Peyer's patch (tissue), 4 donors: ENCODE results near the gene MERTK. TPM values are rescaled to one million over a fixed set of nuclear protein-coding genes. Genes with fewer than 3 reads are reported as not detected.
"Not testable (repeated sequence)": the region's sequence is repeated elsewhere in the genome, so short reads cannot be mapped to it uniquely, and the experiment has no call there.

ENCODE experiments used
- DNase-seq, 3 donors: peaks; one replicate each; pipeline ENCODE4 v3.0.0-alpha.2; 2017 to 2019
- H3K27ac ChIP-seq, 4 donors: fragments of 200-600 bp; sonication (generic); one replicate each; pipeline ENCODE4 v1.5.1; 2016 to 2019
- H3K27me3 ChIP-seq, 2 donors: fragments of 200-600 bp; sonication (generic); one replicate each; pipeline ENCODE4 v1.5.1; 2019
- H3K36me3 ChIP-seq, 3 donors: fragments of 200-600 bp; sonication (generic); one replicate each; pipeline ENCODE4 v1.5.1; 2016 to 2019
- H3K4me1 ChIP-seq, 4 donors: fragments of 200-600 bp; sonication (generic); one replicate each; pipeline ENCODE4 v1.5.1; 2016 to 2019
- H3K4me3 ChIP-seq, 4 donors: fragments of 200-600 bp; sonication (generic); 1 replicate in 3 of 4; 2 replicates in 1 of 4; pipeline ENCODE4 v1.5.1; 2016 to 2019; ENCODE audit warnings: mild to moderate bottlenecking in 1 of 4
- H3K9me3 ChIP-seq, 4 donors: fragments of 200-600 bp; sonication (generic); one replicate each; pipeline ENCODE4 v1.5.1; 2016 to 2019; ENCODE audit warnings: mild to moderate bottlenecking in 1 of 4
- POLR2A ChIP-seq, 2 donors: fragments of 450-650 bp; IDR thresholded peaks; one replicate each; pipeline ENCODE4 v1.5.1; 2017; ENCODE audit warnings: antibody characterized with exemption in 2 of 2, mild to moderate bottlenecking in 2 of 2, moderate library complexity in 2 of 2
- total RNA-seq, 4 donors: library from RNA; depleted of rRNA; stranded (reverse); fragments of >200 nt; gene quantifications; one replicate each; pipeline ENCODE4 v1.1.0, GENCODE V29; 2016
- TF ChIP-seq, protein P1 (sequence below), 6 experiments: fragments of 450-650 bp in 4 of 6; fragments of 200-600 bp in 2 of 6; sonication (generic) in 1 of 6; IDR thresholded peaks; one replicate each; pipeline ENCODE4 v1.5.1; 2017 to 2019; ENCODE audit warnings: antibody characterized with exemption in 6 of 6, mild to moderate bottlenecking in 3 of 6, moderate library complexity in 1 of 6

Gene MERTK
- 10 to 100 TPM in 2 of 4 donors, 1 to 10 TPM in 2; 8.6 to 56.9 (median 18.5) TPM for total RNA-seq

- Histone ChIP-seq H3K36me3 (no peaks in the 10 kb centered on the region), H3K9me3 (no peaks in the 10 kb centered on the region), H3K27me3 (no peaks in the 10 kb centered on the region), H3K4me1 (peaks cover 0 to 20% (median 10%) of the 10 kb centered on the region in 4 donors), H3K4me3 (peak within 1 kb of the TSS; percentile 60 to 94 (median 75)), H3K27ac (peak within 1 kb of the TSS; percentile 64 to 84 (median 76))
- peak; percentile 52 to 56 for TF ChIP-seq POLR2A (IDR thresholded peaks at IDR 0.05)
- TF ChIP-seq, protein P1, sequence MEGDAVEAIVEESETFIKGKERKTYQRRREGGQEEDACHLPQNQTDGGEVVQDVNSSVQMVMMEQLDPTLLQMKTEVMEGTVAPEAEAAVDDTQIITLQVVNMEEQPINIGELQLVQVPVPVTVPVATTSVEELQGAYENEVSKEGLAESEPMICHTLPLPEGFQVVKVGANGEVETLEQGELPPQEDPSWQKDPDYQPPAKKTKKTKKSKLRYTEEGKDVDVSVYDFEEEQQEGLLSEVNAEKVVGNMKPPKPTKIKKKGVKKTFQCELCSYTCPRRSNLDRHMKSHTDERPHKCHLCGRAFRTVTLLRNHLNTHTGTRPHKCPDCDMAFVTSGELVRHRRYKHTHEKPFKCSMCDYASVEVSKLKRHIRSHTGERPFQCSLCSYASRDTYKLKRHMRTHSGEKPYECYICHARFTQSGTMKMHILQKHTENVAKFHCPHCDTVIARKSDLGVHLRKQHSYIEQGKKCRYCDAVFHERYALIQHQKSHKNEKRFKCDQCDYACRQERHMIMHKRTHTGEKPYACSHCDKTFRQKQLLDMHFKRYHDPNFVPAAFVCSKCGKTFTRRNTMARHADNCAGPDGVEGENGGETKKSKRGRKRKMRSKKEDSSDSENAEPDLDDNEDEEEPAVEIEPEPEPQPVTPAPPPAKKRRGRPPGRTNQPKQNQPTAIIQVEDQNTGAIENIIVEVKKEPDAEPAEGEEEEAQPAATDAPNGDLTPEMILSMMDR (IDR thresholded peaks at IDR 0.05), result peak in 5 of 6 experiments; percentile 15 to 80 (median 69)
- DNase-seq, result peak; percentile 43 to 85 (median 84)
These were observed at the start of gene MERTK for GRCh38 chr2:111897924-111898702. TSS of gene MERTK (plus strand) at chr2:111898607. CDS start at chr2:111898736, 129 bp downstream.

- H3K4me3 ChIP-seq, H3K27me3 ChIP-seq, H3K9me3 ChIP-seq, H3K27ac ChIP-seq, H3K36me3 ChIP-seq, H3K4me1 ChIP-seq: not testable (repeated sequence)
- peak in 1 of 3 donors; percentile 71 for DNase-seq
- TF ChIP-seq, protein P1 (IDR thresholded peaks at IDR 0.05), result peak in 4 of 6 experiments; percentile 14 to 29 (median 26)
These were observed 47.8 kb upstream of the MERTK start for GRCh38 chr2:111850646-111851045.

- DNase-seq, H3K27ac ChIP-seq, H3K27me3 ChIP-seq, H3K4me1 ChIP-seq, H3K4me3 ChIP-seq, H3K9me3 ChIP-seq: not testable (repeated sequence)
- peaks cover 0 to 12% (median 0%) of the 10 kb centered on the region in 3 donors for H3K36me3 ChIP-seq
These were observed 45.9 kb upstream of the MERTK start for GRCh38 chr2:111852544-111852943.

DNA sequence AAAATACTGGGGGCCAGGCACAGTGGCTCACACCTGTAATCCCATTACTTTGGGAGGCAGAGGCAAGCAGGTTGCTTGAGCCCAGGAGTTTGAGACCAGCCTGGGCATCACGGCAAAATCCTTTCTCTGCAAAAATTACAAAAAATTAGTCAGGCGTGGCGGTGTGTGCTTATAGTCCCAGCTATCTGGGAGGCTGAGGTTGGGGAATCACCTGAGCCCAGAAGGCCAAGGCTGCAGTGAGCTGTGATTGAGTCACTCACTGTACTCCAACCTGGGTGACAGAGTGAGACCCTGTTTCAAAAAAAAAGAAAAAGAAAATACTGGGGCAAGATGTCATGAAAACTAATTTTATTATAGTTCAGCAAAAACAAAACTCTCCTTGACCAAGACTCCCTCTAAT, 38.4 kb upstream of the MERTK start:
- H3K27me3 ChIP-seq, DNase-seq, H3K4me1 ChIP-seq, H3K9me3 ChIP-seq, H3K27ac ChIP-seq, H3K4me3 ChIP-seq: not testable (repeated sequence)
- peaks cover 0 to 12% (median 0%) of the 10 kb centered on the region in 3 donors for H3K36me3 ChIP-seq

DNA sequence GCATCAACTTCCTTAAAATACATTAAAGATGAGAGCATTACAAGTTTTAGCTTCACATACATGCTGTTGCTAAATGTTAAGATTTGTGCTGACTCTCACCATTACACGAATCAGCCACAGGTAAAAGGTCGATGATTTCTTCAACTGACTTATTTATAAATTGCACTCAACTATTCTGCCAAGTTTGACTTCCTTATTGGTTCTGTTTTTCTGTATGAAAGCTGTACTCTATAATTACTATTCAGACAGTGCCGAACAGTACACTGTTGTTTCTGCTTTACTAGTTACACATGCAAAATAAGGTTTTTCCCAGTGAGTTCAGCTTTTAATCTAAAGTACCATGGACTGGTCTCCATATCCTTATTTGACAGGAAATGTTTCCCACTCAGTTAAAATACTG, 33.3 kb upstream of the MERTK start:
- not testable (repeated sequence) for H3K9me3 ChIP-seq, H3K27me3 ChIP-seq, DNase-seq, H3K4me3 ChIP-seq, H3K4me1 ChIP-seq, H3K36me3 ChIP-seq
- H3K27ac ChIP-seq, result peak overlapping the region in 1 of 4 donors; percentile 15

GRCh38 chr2:111872806-111873205, 25.6 kb upstream of the MERTK start:
- H3K9me3 ChIP-seq, H3K27me3 ChIP-seq, DNase-seq, H3K27ac ChIP-seq, H3K4me3 ChIP-seq, H3K4me1 ChIP-seq: not testable (repeated sequence)
- H3K36me3 ChIP-seq, result peaks cover 0 to 20% (median 0%) of the 10 kb centered on the region in 3 donors

DNA sequence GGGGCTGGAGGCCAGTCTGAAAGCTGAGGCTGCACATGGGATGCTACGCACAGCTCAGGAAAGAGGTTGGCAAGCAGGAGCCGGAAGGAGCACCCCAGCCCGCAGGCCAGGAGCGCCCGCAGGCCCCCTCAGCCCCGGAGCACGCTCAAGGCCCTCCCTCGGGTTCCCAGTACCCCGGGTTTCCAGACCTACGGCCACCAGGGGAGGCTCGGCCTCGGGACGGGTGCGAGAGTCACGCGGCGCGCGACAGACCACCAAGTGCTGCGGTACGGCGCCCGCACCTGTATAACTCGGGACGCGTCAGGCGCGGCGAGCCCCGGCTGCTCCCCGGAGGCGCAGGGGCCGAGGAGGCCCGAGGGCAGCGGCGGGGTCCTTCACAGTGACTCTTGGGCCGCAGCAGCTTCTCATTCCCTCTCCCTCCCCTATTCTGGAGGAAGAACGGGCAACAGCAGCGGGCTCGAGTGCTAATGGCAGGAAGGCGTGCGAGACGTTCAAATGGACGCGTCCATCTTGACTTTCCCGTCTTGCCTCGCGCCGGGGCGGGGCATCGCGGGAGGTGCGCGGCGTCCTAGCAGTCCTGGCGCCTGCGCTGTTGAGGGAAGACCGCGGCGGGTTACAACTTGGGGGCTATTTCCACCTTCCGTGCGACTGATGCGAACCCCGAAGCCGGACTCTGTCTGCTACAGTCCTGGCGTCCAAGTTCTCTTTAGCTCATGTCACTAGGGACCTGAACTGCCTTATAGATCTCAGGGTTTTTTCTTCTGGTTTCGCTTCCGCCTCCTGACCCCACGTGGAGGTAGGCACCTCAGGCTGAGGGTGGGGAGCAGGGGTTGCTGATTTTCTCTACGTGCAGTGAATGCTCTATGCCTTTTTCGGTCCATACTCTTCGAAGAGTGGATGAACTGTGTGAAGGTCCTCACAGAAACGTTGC, 14.5 kb upstream of the MERTK start, which contains the start of gene ANAPC1:
Gene ANAPC1, minus strand, starts transcription at position 533 of the 931 bp plus-strand sequence. CDS start 3,368 bp downstream, outside the sequence.
- Histone ChIP-seq H3K4me3 (peak within 1 kb of the TSS; percentile 75 to 99 (median 89)), H3K36me3 (peaks cover 0 to 5% (median 0%) of the 10 kb centered on the region in 3 donors), H3K27ac (peak within 1 kb of the TSS; percentile 80 to 89 (median 85)), H3K27me3 (no peaks in the 10 kb centered on the region), H3K9me3 (no peaks in the 10 kb centered on the region), H3K4me1 (peaks cover 0 to 12% (median 0%) of the 10 kb centered on the region in 4 donors)
- TF ChIP-seq POLR2A (IDR thresholded peaks at IDR 0.05), result peak; percentile 29 to 58
- TF ChIP-seq, protein P1 (IDR thresholded peaks at IDR 0.05), result peak in 1 of 6 experiments; percentile 18
- DNase-seq, result peak; percentile 83 to 91 (median 89)
